ENCODE data around the gene MRPL53.

- TF ChIP-seq CTCF (IDR thresholded peaks at IDR 0.05 in 2 of 3, conservative IDR thresholded peaks at IDR 0.05 in 1 of 3; ENCODE audit: borderline replicate concordance in 1 of 3, insufficient read depth in 1 of 3, low read depth in 2 of 3, low read length in 2 of 3) (no peak), JUND (IDR thresholded peaks at IDR 0.05) (no peak), POLR2A (IDR thresholded peaks at IDR 0.05; ENCODE audit: borderline replicate concordance, extremely low read depth, insufficient read depth, insufficient read length) (no peak), CBX3 (IDR thresholded peaks at IDR 0.05; ENCODE audit: low read depth) (no peak), CEBPB (IDR thresholded peaks at IDR 0.05; ENCODE audit: low read depth) (no peak), POLR2AphosphoS5 (IDR thresholded peaks at IDR 0.05; ENCODE audit: low read depth, low read length) (no peak), EZH2phosphoT487 (IDR thresholded peaks at IDR 0.05; ENCODE audit: borderline replicate concordance) (no peak), SIN3A (IDR thresholded peaks at IDR 0.05; ENCODE audit: low read depth) (no peak)
Measured at GRCh38 chr2:74436848-74437695, 35.4 kb downstream of the MRPL53 start.
